ENCODE measurements around the gene DTNB.

DTNB gene

DNA sequence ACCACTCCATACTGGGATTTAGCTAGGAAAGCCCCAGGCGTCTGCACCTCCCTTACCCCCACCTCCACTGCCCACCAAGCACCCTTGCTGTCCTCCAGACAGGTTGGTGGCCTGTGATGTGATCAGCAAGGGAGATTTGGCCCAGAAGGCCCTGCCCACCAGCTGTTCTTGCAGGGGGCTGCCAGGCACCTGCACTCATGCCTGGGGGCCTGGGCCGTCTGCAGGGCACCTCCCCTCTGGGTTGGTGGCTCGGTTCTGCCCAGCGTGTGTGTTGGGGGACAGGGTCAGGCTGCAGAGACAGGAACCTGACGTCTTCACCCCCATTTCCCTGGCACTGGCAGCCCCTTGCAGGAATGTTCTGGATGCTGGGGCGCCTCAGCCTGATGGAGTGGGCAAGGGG lies 337.4 kb downstream of the DTNB start:
- no peak for DNase-seq

DNA sequence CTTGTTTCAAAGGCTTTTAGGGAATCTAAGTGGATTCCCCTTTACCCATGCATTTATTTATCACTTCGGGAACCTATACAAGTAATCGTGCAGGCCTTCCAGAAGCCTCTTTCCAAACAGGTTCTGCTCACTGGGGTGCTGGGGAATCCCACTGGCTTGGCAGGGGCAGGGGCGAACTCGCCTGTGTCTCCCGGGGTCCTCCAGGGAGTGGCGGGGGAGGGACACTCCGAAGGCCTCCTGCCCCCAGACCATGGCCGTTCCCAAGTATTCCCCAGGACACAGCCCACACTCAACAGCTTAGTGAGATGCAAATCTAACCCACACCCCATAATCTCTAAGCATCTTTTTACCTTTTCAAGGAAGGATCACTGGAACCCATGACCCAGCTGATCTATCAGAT lies 338.2 kb downstream of the DTNB start:
- no peak for DNase-seq

DNA sequence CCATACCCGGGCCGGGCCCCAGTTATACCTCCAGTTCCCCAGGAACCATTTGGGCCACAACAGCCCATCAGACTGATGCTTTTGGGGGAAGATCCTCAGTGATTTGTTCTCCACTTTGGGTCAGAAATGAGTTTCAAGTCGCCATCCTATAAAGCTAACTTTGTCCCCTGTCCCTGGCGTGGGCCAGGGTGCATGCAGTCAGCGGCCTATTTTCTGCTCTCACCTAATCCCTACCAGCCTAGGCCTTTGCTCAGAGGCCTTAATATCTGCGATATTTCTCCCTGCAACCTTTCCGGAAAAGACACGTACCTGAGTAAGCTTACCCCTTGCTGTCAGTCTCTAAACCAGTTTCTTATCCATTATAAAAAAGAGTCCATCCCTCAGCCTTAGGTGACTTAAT lies 338.9 kb downstream of the DTNB start:
- DNase-seq, result no peak

DNA sequence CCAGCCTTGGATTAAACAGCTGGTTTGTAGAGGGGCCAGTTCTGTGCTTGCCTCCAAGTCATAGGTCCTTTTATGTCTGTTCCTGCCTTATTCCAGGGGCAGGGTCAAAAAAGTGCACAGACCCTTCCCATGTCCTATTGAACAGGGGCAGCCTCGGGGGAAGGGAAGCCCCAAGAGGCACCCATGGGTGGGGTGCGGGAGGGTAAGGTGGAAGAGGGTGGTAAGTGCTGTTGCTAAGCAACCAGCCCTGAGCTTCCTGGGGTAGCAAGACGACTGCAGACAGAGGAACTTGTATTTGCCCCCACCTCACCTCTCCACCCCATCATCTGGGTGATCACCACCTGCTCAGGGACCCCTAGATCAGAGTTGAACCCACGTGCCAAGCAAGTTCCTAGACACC lies 339.4 kb downstream of the DTNB start:
- no peak for DNase-seq

DNA sequence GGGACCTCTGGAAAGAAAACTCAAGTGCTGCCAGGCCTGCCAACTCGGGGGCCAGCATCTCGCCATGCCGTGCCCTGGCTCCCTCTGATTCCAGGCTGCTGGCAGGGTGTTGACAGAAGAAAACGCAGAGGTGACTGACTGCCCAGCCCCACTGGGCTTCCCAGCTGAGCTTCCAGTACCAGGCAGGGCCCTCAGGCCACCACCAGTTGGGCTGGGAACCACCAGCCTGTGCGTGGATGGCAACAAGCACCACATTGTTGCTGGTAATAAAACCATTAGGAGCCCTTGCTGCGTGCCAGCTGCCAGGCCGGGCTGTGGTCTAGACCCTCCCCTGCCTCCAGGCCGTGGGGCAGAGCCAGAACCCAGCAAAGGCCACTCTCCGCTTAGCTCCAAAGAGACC lies 340.8 kb downstream of the DTNB start:
- DNase-seq, result no peak

DNA sequence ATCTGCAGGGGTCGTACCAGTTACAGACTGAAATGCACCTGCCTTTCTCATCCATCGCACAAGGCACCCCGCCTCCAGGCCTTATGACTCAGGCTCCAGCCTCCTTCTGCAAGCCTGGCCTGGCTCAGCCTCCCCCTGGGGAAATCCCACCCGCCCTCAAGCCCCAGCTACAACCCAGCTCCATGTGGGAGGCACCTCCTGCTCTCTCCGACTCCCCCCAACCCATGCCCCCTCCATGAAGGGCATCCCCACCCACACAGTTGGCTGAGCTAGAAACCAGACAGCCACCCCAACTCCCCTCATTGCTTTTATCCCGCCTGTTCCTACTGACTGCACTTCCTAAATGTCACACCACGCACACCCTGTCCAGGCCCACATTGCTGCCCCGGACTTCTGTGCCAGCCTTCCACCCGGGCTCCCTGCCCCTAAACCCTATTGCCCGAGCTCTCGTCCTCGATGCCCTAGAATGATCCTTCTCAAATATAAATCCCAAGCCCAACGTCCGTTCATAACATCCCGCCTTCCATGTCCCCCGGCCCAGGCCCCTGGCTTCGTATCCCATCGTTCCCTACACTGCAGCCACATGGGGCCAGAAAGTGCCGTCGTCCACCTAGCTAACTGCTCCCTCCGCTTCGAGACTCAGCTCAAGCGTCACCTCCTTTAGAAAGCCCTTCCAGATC lies 341.6 kb downstream of the DTNB start:
- no peak for DNase-seq

DNA sequence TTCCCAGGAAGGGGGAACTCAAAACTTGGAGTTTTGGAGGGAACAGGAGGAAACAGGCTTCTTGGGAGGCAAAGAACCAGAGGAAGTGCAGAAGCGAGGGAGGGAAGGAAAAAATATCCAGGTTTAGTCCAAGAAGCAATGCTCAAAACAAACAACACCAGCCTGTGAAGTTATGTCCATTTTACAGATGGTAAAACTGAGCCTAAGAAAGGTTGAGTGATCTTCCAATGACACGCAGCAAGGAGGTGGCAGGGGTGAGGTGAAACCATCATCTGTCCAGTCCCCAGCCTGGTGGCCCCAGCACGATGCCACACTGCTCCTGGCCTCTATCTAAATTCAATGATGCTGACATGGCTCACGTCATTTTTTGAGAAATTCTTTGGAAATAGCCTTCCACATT lies 342.4 kb downstream of the DTNB start:
- no peak for DNase-seq

DNA sequence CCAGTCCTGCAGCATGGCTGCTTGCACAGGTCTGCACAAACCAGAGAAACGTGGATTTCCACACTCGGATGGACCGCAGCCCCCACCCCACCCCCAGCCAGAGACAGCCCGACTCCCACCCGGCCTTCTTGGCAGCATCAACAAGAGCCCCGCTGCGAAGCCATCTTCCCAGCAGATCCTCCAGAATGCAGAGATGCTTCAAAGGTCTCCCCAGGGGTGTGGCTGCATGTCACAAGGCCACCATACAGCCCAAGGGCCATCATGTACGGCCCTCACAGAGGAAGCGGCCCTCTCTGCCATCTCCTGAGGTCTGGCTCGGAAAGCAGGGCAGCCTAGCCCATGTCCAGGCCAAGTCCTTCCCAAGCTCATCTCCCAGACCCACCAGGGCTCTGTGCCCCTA lies 343.1 kb downstream of the DTNB start:
- DNase-seq, result no peak

DNA sequence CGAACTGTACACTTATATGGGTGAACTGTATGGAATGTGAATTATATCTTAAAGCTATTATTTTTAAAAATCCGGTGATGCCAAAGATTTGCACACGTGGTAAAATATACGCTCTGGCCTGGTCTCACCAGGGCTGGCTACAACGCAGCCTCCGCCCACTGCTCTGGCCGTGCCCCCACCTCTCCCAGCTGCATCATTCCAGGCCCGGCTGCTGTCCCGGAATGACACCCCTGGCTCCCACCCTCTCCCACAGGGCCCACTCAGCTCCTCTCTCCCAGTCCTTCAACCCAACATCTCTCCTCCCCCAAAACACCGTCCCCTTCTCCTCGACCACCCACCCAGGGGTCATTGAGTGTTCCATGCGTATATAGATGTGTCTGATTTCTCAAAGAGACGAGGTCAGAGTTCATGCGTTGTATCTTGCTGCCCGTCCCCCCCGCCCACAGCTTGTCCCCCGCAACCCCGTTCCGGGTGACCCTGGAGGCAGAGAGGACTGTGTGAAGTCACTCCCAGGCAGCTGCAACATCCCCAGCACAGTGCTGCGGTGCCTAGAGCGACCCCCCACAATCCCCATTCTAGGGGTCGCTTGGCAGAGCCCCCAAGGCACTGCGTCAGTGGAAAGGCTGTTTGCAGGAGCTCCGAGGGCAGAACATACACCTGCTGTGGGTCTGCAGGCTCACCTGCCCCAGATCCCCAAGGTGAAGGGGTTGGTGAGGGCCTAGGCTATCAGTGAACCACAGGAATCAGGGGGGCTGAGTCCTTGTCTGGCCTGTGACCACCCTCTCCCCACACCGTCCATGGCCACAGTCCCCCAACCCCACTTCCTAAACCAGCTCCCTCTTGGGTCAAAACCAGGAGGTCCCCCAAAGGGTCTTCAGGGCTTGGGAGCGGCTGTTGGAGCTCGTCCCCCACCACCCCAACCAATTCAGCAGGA lies 345.0 kb downstream of the DTNB start:
- DNase-seq, result no peak

Measured in cerebellar nuclear complex (tissue), 1 donor.